Thoracic aorta (tissue), 2 donors: ENCODE data around the gene CLIP4. TPM values are rescaled to one million over a fixed set of nuclear protein-coding genes. Genes with fewer than 3 reads are reported as not detected.

ENCODE experiments used
- ATAC-seq: fragments of 150-250 bp; one replicate; pipeline ENCODE4 v1.8.0; 2017; ENCODE audit warnings: low read depth; ENCODE audit not compliant: insufficient number of reproducible peaks, low FRiP score
- DNase-seq: peaks from one replicate; pipeline ENCODE4 v3.0.0-alpha.2; 2020; ENCODE audit warnings: low spot score
- H3K27ac ChIP-seq, 2 donors: fragments of 200-600 bp; sonication (generic); 1 replicate in 1 of 2; 2 replicates in 1 of 2; pipeline ENCODE4 v1.5.1; 2016; ENCODE audit warnings: mild to moderate bottlenecking in 2 of 2, moderate library complexity in 2 of 2
- H3K27me3 ChIP-seq: fragments of 200-600 bp; sonication (generic); replicated peaks from 2 replicates; pipeline ENCODE4 v1.6.0; 2016; ENCODE audit warnings: mild to moderate bottlenecking; ENCODE audit not compliant: insufficient read depth
- H3K36me3 ChIP-seq: fragments of 200-600 bp; sonication (generic); one replicate; pipeline ENCODE4 v1.5.1; 2016
- H3K4me1 ChIP-seq, 2 donors: fragments of 200-600 bp; sonication (generic); 1 replicate in 1 of 2; 2 replicates in 1 of 2; pipeline versions ENCODE4 v1.5.1 to v1.6.0; 2016; ENCODE audit warnings: low read depth in 2 of 2, mild to moderate bottlenecking in 1 of 2; ENCODE audit not compliant: control insufficient read depth in 1 of 2
- H3K4me3 ChIP-seq: fragments of 200-600 bp; sonication (generic); 2 replicates; pipeline ENCODE4 v1.5.1; 2016; ENCODE audit warnings: mild to moderate bottlenecking
- H3K9me3 ChIP-seq: fragments of 200-600 bp; sonication (generic); 2 replicates; pipeline ENCODE4 v1.5.1; 2016
- total RNA-seq, 2 donors: library from RNA; depleted of rRNA; stranded (reverse); fragments of >200 nt; gene quantifications; one replicate each; pipeline versions ENCODE4 v1.1.0 to v1.2.3, GENCODE V29; 2016
- TF ChIP-seq, protein P1 (sequence below): fragments of 200-600 bp; sonication (generic); IDR thresholded peaks from one replicate; pipeline ENCODE4 v1.5.1; 2019; ENCODE audit warnings: antibody characterized with exemption

The CLIP4 gene
- total RNA-seq, 2 donors from 2014 or later, result 31.3 to 54.0 TPM

DNA sequence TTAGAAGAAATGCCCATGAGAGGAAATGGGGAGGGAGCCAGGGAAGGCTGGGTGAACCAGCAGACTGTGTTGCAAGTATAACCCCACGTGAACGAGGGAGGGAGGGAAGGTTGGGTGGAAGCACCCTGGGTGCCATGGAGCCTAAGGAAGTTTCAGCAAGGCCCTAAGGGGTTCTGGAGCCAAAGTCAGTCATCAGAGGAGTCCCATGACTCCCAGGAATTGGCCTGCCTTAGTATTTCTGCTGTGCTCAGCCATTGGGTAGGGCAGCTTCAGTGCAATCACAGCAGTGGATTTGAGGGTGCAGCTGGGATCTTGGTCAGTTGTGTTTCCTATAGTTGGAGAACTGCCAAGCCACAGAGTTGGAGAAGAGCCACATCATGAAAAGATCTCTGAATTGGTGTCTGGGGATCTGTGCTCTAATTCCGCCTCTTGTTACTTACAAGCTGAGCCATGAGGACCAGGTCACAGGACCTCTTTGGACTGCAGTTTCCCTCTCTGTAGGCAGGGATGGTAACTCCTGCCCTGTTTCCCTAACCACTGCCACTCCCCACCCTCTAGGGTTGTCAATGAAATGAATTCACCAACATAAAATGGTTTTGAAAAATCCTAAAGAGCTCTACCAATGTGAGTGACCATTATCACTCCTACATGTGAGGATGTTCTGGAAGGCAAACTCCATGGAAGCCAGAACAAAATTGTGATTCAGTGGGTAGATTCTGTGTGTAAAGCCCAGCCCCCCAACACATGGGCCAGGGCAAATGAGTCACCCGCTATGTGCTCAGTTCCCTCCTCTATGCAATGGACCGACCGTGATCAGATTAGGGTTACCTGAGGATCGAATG is 108.9 kb downstream of the CLIP4 start:
- Histone ChIP-seq H3K27me3 (no peaks in the 10 kb centered on the region), H3K9me3 (no peaks in the 10 kb centered on the region), H3K27ac (no peak overlapping the region), H3K36me3 (no peaks in the 10 kb centered on the region), H3K4me1 (no peaks in the 10 kb centered on the region), H3K4me3 (no peak overlapping the region)
- ATAC-seq, result no peak
- TF ChIP-seq, protein P1, sequence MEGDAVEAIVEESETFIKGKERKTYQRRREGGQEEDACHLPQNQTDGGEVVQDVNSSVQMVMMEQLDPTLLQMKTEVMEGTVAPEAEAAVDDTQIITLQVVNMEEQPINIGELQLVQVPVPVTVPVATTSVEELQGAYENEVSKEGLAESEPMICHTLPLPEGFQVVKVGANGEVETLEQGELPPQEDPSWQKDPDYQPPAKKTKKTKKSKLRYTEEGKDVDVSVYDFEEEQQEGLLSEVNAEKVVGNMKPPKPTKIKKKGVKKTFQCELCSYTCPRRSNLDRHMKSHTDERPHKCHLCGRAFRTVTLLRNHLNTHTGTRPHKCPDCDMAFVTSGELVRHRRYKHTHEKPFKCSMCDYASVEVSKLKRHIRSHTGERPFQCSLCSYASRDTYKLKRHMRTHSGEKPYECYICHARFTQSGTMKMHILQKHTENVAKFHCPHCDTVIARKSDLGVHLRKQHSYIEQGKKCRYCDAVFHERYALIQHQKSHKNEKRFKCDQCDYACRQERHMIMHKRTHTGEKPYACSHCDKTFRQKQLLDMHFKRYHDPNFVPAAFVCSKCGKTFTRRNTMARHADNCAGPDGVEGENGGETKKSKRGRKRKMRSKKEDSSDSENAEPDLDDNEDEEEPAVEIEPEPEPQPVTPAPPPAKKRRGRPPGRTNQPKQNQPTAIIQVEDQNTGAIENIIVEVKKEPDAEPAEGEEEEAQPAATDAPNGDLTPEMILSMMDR, result no peak
- no peak for DNase-seq

DNA sequence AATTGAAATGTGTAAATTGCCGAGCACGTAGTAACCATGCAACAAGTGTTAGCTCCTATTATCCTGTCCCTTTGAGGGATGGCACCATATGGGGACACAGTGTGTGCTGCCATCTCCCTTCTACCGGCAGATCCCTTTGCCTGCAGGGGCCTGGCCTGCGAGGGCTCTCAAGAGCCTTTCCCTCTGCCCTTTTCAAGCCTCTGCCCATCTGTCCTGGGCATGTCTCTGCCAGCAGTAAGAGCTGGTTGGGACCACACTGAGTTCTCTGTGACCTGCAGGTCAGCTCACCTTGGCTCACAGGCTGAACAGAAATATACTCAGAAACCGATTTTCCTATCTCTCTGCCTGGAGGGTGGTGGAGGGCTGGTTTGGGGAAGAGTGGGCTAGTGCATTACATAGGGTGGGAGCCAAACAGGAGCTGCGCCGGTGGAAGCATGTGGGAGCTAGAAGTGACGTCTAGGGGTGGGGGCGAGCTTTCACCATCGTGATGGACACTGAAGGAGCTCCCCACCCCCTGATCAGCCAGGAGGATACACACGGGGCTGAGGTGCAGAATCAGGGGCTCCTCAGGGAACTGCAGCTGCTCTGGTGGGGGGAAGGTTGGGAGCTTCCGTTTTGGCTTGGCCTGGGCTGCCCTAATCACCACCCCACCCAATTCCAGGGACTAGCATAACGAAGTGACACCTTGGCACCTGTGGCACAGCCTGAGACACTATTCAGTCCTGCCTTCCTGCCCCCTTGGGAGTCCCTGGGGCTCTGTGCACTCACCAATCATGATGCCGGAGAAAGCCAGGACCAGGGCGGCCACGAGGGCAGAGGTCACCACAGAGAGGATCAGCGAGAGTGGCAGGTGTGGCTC is 109.7 kb downstream of the CLIP4 start:
- ATAC-seq (no peak), DNase-seq (no peak)
- TF ChIP-seq, protein P1, result no peak
- Histone ChIP-seq H3K27me3 (no peaks in the 10 kb centered on the region), H3K9me3 (no peaks in the 10 kb centered on the region), H3K4me1 (no peaks in the 10 kb centered on the region), H3K4me3 (no peak overlapping the region), H3K36me3 (no peaks in the 10 kb centered on the region), H3K27ac (no peak overlapping the region)

DNA sequence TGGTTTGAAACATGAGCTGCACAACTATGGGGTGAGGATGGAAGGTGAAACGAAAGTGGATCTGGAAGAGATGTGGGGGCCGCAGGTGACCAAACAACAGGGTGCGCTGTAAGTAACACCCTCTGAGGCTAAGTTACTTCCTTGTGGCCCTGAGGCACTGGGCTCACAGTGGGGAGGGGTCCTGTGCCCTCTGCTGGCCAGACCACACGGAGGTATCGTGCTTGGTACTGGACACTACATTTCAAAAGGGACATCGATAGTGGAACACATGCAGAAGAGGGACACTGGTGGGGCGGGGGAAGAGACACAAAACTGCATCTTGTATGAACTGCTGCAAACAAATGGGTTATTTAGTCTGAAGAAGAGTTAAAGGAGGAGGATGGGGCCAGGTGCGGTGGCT is 110.6 kb downstream of the CLIP4 start:
- Histone ChIP-seq H3K4me3 (no peak overlapping the region), H3K36me3 (no peaks in the 10 kb centered on the region), H3K9me3 (no peaks in the 10 kb centered on the region), H3K4me1 (no peaks in the 10 kb centered on the region), H3K27ac (no peak overlapping the region), H3K27me3 (no peaks in the 10 kb centered on the region)
- ATAC-seq, result no peak
- no peak for DNase-seq
- TF ChIP-seq, protein P1, result no peak

GRCh38 chr2:29226375-29226774 is 111.2 kb downstream of the CLIP4 start:
- H3K27me3 ChIP-seq, result no peaks in the 10 kb centered on the region
- DNase-seq (no peak), ATAC-seq (no peak)
- no peak overlapping the region for H3K27ac ChIP-seq
- H3K9me3 ChIP-seq, result no peaks in the 10 kb centered on the region
- no peaks in the 10 kb centered on the region for H3K36me3 ChIP-seq
- TF ChIP-seq, protein P1, result no peak
- no peaks in the 10 kb centered on the region for H3K4me1 ChIP-seq
- H3K4me3 ChIP-seq, result no peak overlapping the region

DNA sequence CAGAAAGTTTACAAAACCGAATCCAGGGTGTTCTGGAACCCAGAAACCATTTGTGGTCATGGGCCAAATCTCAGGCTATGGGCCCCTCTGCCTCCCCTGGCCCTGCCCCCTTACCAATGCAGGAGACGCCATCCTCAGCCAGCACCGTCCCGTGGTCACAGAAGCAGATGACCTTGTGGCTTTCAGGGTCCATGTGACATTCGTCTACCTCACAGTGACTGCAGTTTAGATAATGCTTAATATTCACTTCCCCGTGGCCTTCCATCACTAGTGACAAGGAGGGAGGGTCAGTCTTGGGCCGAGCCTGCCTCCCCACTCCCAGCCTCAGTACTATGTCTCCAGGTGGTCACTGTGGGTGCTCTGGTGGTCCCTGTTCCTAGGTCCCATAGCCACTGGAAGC is 111.6 kb downstream of the CLIP4 start:
- Histone ChIP-seq H3K27ac (no peak overlapping the region), H3K27me3 (no peaks in the 10 kb centered on the region), H3K36me3 (no peaks in the 10 kb centered on the region), H3K9me3 (no peaks in the 10 kb centered on the region), H3K4me1 (no peaks in the 10 kb centered on the region), H3K4me3 (no peak overlapping the region)
- TF ChIP-seq, protein P1, result no peak
- no peak for ATAC-seq
- DNase-seq, result no peak
